ENCODE results near the gene CDHR3. TPM values are rescaled to one million over a fixed set of nuclear protein-coding genes. Genes with fewer than 3 reads are reported as not detected.

Gene CDHR3
- total and polyA plus RNA-seq, 4 donors, result 1.0 to 10.5 (median 1.8) TPM

DNA sequence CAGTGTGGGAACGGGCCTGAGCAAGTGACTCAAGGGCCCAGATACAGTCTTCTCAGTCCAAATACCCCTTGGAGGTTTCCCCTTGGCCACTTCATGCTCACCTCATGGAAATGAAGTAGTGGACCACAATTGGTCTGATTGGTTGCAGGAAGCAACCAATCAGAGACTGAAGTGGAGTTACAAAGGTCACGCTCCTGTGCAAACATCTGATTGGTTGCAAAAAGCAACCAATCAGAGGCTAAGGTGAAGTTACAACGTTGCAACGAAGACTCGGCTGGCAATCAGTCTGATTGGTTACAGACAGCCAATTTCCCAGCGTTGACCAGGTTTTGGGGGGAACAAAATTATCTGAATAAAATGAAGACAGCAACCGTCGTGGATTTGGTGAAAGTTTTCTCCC lies 72.5 kb downstream of the CDHR3 start:
- Histone ChIP-seq H3K27ac (ENCODE audit: low read depth in 1 of 2, low read length in 2 of 2) (no peak overlapping the region), H3K9ac (ENCODE audit: low read depth in 1 of 2, low read length in 2 of 2) (no peak overlapping the region), H3K9me3 (ENCODE audit: control insufficient read depth in 4 of 4, low read length in 3 of 4) (peaks cover 0 to 3% (median 1%) of the 10 kb centered on the region in 4 donors), H3K27me3 (ENCODE audit: control insufficient read depth in 4 of 4, insufficient read depth in 4 of 4, low read length in 3 of 4) (no peaks in the 10 kb centered on the region), H3K36me3 (ENCODE audit: control insufficient read depth in 4 of 4, insufficient read depth in 3 of 4, low read depth in 1 of 4, low read length in 3 of 4) (no peaks in the 10 kb centered on the region), H3K4me3 (ENCODE audit: low read depth in 1 of 3, low read length in 3 of 3) (no peak overlapping the region), H3K4me1 (ENCODE audit: control insufficient read depth in 4 of 4, insufficient read depth in 4 of 4, low read length in 3 of 4) (no peaks in the 10 kb centered on the region)
- 92% methylated on average over 8 of the region's 8 CpGs for WGBS
- DNase-seq (ENCODE audit: low spot score), result no peak
- no peak for TF ChIP-seq ZBTB33 (IDR thresholded peaks at IDR 0.05)
- TF ChIP-seq YY1 (IDR thresholded peaks at IDR 0.05), result no peak
- no peak for TF ChIP-seq EGR1 (IDR thresholded peaks at IDR 0.05; ENCODE audit: low read depth in 2 of 2)
- no peak for TF ChIP-seq NR2F2 (IDR thresholded peaks at IDR 0.05)
- no peak for TF ChIP-seq RAD21 (IDR thresholded peaks at IDR 0.05)
- TF ChIP-seq, protein P1, sequence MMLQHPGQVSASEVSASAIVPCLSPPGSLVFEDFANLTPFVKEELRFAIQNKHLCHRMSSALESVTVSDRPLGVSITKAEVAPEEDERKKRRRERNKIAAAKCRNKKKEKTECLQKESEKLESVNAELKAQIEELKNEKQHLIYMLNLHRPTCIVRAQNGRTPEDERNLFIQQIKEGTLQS (IDR thresholded peaks at IDR 0.05), result no peak
- TF ChIP-seq HNF4A (conservative IDR thresholded peaks at IDR 0.05), result no peak
- no peak for TF ChIP-seq MAX (IDR thresholded peaks at IDR 0.05)
- TF ChIP-seq REST (IDR thresholded peaks at IDR 0.05), result no peak
- TF ChIP-seq CTCF (IDR thresholded peaks at IDR 0.05; ENCODE audit: low read depth, low read length, missing input control), result no peak
- no peak for TF ChIP-seq SP1 (IDR thresholded peaks at IDR 0.05)

- no peak for DNase-seq (ENCODE audit: low spot score)
- H3K4me3 ChIP-seq (ENCODE audit: low read depth in 1 of 3, low read length in 3 of 3), result no peak overlapping the region
- WGBS, result 91% methylated on average over 6 of the region's 6 CpGs
- no peaks in the 10 kb centered on the region for H3K36me3 ChIP-seq (ENCODE audit: control insufficient read depth in 4 of 4, insufficient read depth in 3 of 4, low read depth in 1 of 4, low read length in 3 of 4)
- no peaks in the 10 kb centered on the region for H3K4me1 ChIP-seq (ENCODE audit: control insufficient read depth in 4 of 4, insufficient read depth in 4 of 4, low read length in 3 of 4)
- no peak overlapping the region for H3K27ac ChIP-seq (ENCODE audit: low read depth in 1 of 2, low read length in 2 of 2)
- peaks cover 0 to 3% (median 1%) of the 10 kb centered on the region in 4 donors for H3K9me3 ChIP-seq (ENCODE audit: control insufficient read depth in 4 of 4, low read length in 3 of 4)
- no peak overlapping the region for H3K9ac ChIP-seq (ENCODE audit: low read depth in 1 of 2, low read length in 2 of 2)
- no peaks in the 10 kb centered on the region for H3K27me3 ChIP-seq (ENCODE audit: control insufficient read depth in 4 of 4, insufficient read depth in 4 of 4, low read length in 3 of 4)
- TF ChIP-seq SP1 (IDR thresholded peaks at IDR 0.05) (no peak), EGR1 (IDR thresholded peaks at IDR 0.05; ENCODE audit: low read depth in 2 of 2) (no peak), GABPA (IDR thresholded peaks at IDR 0.05 in 1 of 2, conservative IDR thresholded peaks at IDR 0.05 in 1 of 2) (no peak), ZBTB33 (IDR thresholded peaks at IDR 0.05) (no peak), YY1 (IDR thresholded peaks at IDR 0.05) (no peak), NR2F2 (IDR thresholded peaks at IDR 0.05) (no peak), HNF4G (IDR thresholded peaks at IDR 0.05) (no peak), MAX (IDR thresholded peaks at IDR 0.05) (no peak), HNF4A (conservative IDR thresholded peaks at IDR 0.05) (no peak), TAF1 (conservative IDR thresholded peaks at IDR 0.05) (no peak), FOXA2 (IDR thresholded peaks at IDR 0.05) (no peak), REST (IDR thresholded peaks at IDR 0.05) (no peak), FOXA1 (IDR thresholded peaks at IDR 0.05) (no peak)
These were observed 72.9 kb downstream of the CDHR3 start for GRCh38 chr7:106036004-106036403.

Measured in liver (tissue), 9 donors.